Neural progenitor cell (in vitro differentiated cells): ENCODE measurements around the gene ACSL4.

Experiments
- CTCF ChIP-seq: fragments of 200-600 bp; sonication (generic); IDR thresholded peaks from 2 replicates; pipeline ENCODE4 v1.5.1; 2017; ENCODE audit warnings: antibody characterized with exemption, mild to moderate bottlenecking
- EZH2 ChIP-seq: fragments of 200-600 bp; sonication (generic); IDR thresholded peaks from 2 replicates; pipeline ENCODE4 v1.6.1; 2017; ENCODE audit warnings: antibody characterized with exemption, mild to moderate bottlenecking, moderate library complexity
- EZH2phosphoT487 ChIP-seq: fragments of 200-600 bp; sonication (generic); IDR thresholded peaks from 2 replicates; pipeline ENCODE4 v1.6.1; 2017; ENCODE audit warnings: antibody characterized with exemption

GRCh38 chrX:109770780-109771179 lies 37.7 kb upstream of the ACSL4 start:
- no peak for TF ChIP-seq EZH2
- TF ChIP-seq CTCF, result no peak
- TF ChIP-seq EZH2phosphoT487, result no peak
